Limb (tissue), 2 donors: ENCODE measurements around the gene S100A8.

ENCODE experiments used
- DNase-seq, 2 donors: peaks; one replicate each; pipeline ENCODE4 v3.0.0-alpha.2; 2016; ENCODE audit errors: extremely low spot score in 2 of 2

S100A8 gene

GRCh38 chr1:153392822-153393221, 1.9 kb upstream of the S100A8 start:
- DNase-seq: no peak

- no peak for DNase-seq
These were observed 1.4 kb upstream of the S100A8 start for GRCh38 chr1:153392258-153392657.

GRCh38 chr1:153389973-153390879, 647 bp downstream of the S100A8 start:
- no peak for DNase-seq

- DNase-seq: no peak
These were observed 1.5 kb downstream of the S100A8 start for GRCh38 chr1:153389401-153389800.

- no peak for DNase-seq
These were observed 3.1 kb downstream of the S100A8 start for GRCh38 chr1:153387785-153388184.

- no peak for DNase-seq
These were observed 3.9 kb downstream of the S100A8 start for GRCh38 chr1:153387001-153387400.

- no peak for DNase-seq
These were observed 4.4 kb downstream of the S100A8 start for GRCh38 chr1:153386500-153386901.

GRCh38 chr1:153384958-153385580, 5.8 kb downstream of the S100A8 start:
- no peak for DNase-seq

- no peak for DNase-seq
These were observed 10.2 kb downstream of the S100A8 start for GRCh38 chr1:153380711-153381110.

GRCh38 chr1:153379591-153379990, 11.3 kb downstream of the S100A8 start:
- DNase-seq: no peak

- no peak for DNase-seq
These were observed 15.4 kb downstream of the S100A8 start, which contains the start of gene S100A12 for GRCh38 chr1:153375511-153375910. Gene S100A12 (minus strand): TSS chr1:153375621. CDS start chr1:153374592, 1,029 bp downstream.

GRCh38 chr1:153374071-153374470, 16.8 kb downstream of the S100A8 start:
- DNase-seq: no peak

GRCh38 chr1:153372571-153372970, 18.3 kb downstream of the S100A8 start:
- DNase-seq: no peak

GRCh38 chr1:153371231-153371630, 19.6 kb downstream of the S100A8 start:
- no peak for DNase-seq

- DNase-seq: no peak
These were observed 20.7 kb downstream of the S100A8 start for GRCh38 chr1:153370146-153370545.

GRCh38 chr1:153368495-153368894, 22.4 kb downstream of the S100A8 start:
- DNase-seq: no peak

- DNase-seq: no peak
These were observed 23.8 kb downstream of the S100A8 start for GRCh38 chr1:153367090-153367489.

- DNase-seq: no peak
These were observed 24.6 kb downstream of the S100A8 start for GRCh38 chr1:153366261-153366660.

GRCh38 chr1:153365696-153366095, 25.2 kb downstream of the S100A8 start:
- DNase-seq: no peak

GRCh38 chr1:153364766-153365666, 25.9 kb downstream of the S100A8 start:
- no peak for DNase-seq

GRCh38 chr1:153364156-153364555, 26.7 kb downstream of the S100A8 start:
- DNase-seq: no peak

GRCh38 chr1:153363641-153364040, 27.2 kb downstream of the S100A8 start:
- DNase-seq: no peak
